GM21360 (cell line): ENCODE measurements around the gene SOX6.
"Not testable (repeated sequence)": the region's sequence is repeated elsewhere in the genome, so short reads cannot be mapped to it uniquely, and the experiment has no call there.

ENCODE experiments used
- ATAC-seq: cut with Tn5 transposase; IDR thresholded peaks from one replicate; pipeline ENCODE4 v1.9.1; 2021; ENCODE audit warnings: mild to moderate bottlenecking, moderate library complexity; ENCODE audit not compliant: unreplicated experiment

Gene SOX6

DNA sequence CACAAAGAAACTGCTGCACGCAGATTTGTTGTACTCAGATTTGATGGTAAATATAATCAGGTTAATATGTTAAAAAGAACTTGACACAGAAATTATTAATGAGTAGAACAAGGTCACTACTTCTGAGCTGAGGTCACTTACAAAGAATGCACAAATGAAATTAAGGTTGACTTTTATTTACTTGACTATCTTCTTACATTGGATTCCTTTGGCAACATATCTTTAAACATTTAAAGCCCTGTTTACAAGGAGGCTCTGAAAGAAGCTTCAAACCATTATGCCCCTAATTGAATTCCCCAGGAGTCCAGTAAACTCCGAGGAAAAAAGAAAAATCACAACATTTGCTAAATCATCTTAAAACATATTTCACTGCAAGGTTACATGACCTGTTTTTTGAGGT is 245.5 kb downstream of the SOX6 start:
- no peak for ATAC-seq

DNA sequence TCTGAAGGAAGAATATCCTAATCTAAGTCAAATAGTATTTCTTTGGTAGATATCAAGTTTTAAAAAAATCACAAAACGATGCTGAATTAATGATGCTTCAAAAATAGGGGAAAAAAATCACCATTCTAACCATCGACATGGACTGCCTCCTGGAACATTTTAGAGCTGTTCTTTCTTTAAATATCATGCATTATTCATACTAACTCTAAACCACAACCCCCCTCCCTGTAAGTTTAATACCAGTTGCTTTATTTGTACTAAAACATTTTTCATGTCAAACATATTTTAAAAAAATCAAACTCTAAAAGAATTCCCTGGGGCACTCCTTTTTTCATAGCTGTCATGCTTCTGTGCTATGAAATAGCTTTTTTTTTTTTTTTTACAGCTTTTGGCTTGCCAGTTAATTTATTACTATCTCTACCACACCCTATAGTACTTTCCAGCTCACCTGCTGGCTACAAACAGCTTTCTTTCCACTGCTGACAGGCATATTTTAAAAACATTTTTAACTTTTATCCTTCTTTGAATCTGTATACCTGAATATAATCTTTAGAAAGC is 256.9 kb downstream of the SOX6 start:
- ATAC-seq: no peak

DNA sequence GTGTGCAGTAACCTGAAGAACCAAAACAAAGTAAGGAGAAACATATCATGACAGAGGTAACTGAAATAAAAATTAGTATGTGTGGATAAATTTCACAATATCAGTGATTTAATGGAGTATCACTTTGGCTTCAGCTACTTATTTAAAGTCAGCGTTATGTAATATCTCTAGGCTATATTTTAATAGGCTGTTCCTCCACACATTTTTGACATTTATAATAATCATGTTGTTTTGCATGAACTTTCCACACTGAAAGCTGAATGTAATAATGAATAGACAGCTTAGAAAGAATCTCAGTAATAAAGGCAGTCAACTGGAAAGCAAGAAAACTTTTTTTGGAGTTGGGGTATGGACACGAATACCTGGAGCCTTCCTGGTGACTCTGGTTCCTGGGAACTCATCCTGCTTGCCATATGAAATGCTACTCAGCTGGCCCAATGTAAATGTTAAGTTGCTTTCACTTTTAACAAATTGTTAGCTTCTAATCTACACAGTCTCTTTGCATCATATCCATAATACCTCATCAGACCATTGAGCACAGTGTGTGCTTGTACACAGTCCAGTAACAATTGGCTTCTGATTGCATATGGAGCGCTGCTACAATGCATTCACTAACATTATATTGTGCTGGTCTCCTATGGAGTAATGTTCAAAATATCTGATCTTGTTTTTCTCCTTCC is 257.7 kb downstream of the SOX6 start:
- ATAC-seq: no peak

DNA sequence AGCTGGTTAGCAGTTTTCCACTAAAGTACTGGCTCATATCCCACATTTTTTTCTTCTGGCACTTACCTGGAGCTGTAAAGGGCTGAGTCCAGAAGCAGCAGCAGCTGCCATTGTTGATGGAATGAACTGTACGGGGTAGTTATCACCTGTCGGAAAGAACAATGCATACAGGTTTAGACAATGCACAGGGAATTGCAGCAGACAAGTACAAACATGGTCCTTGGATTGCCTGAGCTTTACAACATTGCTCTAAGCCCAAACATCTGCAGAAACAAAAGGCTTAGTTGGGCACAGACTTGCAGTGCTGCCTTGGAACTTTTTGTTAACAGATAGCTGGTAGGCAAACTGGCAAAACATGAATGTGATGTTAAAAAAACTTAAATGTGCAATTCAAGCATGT is 258.8 kb downstream of the SOX6 start:
- no peak for ATAC-seq

DNA sequence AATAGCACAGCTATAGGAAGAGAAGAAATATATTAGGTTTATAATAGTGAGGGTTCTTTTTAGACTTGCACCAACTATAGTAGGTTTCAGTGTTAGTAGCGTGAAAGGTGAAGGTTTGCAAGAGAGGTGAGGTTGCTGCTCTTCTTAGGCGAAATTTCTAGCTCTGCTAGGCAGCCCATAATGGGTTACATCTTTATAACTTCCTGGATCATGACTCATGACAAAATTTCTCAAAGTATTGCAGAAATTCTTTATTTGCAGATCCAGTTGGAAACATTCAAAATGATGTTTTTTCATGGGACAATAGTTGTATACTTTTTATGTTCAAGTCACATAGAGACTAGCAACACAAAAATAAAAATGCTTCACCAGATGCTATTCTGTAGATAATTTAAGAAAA is 260.0 kb downstream of the SOX6 start:
- no peak for ATAC-seq

DNA sequence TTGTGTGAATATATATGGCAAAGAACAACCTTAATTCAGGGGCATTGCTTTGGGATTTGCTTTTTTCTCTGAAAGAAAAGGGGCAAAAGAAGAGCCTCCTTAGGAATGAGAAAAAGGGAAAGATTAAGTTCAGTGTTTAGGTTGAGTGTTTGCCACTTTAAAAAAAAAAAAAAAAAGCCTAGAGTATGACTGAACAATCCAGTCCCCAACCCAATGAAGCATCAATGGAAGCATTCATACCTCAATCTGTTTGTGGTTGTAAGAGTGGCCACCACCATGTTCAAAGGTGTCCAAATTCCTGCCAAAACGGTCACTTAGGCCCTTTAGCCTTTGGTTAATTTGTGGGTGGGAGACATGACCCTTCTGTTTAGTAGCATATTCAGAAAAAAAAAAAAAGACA is 260.6 kb downstream of the SOX6 start:
- ATAC-seq: no peak

DNA sequence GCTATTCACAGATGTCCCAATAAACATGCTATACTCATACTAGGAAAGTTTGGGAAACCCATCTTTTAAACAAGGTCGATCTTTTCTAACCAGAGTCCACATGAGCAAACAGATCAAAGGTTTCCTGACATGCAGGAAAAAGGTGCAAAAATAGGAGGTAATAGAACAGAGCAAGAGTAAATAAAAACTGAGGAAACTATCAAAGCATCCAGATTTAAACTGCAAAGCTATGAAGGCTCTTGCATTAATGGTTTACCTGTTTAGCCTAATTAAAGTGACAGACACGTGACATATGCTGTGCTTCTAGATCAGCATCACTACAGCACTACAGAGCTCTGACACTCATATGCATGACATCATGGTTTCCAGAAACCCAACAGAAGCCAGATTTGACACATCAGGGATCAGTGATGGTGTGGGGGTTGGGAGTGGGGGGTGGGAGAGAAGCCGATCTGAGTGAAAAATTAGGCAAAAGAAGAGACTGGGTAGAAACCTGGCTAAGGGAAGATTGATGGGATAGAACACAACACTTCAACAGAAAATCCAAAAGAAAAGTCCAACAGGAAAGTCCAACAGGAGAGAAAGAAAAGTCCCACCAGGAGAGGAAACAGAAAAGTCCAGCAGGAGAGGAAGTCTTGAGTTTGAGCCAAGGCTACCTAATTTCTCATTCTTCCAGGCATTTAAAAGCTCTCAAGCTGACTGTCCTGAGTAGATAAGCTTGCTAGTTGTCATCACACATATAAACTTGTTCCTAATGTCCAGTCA is 262.3 kb downstream of the SOX6 start:
- ATAC-seq: no peak

DNA sequence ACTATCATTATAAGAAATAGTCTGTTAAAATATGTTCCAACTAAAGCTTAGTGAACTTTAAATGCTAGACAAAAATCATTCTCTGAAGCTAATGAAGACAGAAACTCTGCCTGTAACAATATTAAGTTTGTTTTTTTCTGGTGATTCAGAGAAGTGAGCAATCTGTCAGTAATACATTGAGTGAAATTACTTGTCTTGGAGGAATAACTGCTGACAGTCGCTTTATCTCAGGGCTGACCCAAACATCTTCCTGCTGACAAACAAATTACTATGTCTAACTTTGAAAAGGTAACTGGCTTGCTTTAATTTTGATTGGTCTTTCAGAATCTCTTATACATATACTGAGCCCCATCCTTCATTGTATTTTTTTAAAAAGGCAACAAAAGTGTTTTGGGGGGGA is 264.5 kb downstream of the SOX6 start:
- ATAC-seq: no peak

DNA sequence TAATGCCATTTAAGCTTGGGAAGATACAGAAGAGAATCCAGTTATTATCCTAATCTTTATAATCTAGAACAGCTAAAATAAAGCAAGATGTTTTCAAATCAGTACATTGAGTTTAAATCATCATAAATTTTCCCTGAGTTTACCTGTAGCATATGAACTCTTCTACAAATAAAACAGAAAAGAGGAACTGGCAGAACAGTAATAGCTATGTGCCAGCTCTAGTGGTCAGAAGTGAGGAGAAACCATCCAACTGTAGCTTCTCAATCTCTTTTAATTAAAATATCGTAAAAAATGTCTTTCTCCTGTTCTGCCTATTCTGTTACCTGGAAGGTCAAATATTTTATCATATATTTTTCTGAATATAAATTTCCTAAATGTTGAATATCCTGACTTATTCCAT is 266.9 kb downstream of the SOX6 start:
- no peak for ATAC-seq

DNA sequence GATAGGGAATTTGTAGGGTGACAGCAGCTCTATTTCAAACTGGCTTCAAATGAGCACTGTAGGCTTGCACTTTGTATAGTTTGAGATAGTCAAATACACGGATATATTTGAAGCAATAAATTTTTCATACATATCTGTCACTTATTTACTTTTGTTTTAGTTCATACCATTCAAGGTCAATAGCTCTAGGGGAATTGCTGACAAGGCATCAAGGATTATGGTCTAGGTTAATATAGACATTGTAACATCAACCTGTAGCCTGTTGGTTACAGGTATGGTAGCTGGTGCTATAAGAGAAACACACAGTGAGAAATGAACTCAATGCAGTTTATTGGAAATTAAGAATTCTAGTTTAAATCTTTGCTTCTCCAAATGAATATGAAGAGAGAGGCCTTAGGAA is 267.6 kb downstream of the SOX6 start:
- no peak for ATAC-seq

DNA sequence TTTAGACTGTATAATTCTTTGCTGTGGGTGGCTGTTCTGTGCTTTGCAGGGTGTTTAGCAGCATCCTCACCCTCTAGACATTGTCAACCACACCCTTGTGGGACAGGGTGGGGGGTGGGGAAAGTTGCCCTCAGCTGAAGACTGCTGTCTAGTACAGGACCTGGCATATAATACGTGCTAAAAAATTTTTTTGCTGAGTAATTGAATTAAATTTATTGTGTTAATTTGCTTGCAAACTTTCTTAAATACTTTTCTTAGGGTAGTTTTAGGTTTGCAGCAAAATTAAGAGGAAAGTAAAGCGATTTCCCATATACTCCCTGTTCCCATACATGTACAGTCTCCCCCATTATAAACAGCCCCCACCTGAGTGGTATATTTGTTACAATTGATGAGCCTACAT is 268.5 kb downstream of the SOX6 start:
- ATAC-seq: no peak

DNA sequence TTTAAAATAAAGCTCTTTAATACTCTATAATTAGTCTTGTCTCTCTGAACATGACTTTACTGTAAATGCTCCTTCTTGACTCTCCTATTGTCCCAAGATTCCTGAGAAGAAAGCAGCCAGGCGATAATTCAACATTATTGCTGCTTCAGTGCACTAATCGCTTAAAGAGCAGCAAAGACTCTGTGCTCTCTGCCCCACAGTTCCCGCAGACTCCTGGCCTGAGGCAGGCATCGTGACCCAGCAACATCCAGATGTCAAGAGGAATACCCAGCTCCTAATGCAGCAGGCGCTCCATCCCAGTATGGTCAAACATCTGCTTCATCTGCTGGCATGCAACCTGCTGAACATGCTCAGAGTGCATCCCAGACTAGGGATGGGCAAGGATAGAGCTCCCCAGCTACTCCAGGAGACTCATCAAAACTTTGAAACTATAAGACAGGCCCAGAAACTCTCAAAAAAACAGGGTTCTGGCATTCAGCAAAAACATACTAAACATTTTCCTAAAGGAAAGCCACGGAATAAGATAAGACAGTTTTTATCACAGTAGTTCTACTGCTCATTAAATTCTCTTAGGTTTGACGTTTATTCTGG is 270.0 kb downstream of the SOX6 start:
- ATAC-seq: no peak

DNA sequence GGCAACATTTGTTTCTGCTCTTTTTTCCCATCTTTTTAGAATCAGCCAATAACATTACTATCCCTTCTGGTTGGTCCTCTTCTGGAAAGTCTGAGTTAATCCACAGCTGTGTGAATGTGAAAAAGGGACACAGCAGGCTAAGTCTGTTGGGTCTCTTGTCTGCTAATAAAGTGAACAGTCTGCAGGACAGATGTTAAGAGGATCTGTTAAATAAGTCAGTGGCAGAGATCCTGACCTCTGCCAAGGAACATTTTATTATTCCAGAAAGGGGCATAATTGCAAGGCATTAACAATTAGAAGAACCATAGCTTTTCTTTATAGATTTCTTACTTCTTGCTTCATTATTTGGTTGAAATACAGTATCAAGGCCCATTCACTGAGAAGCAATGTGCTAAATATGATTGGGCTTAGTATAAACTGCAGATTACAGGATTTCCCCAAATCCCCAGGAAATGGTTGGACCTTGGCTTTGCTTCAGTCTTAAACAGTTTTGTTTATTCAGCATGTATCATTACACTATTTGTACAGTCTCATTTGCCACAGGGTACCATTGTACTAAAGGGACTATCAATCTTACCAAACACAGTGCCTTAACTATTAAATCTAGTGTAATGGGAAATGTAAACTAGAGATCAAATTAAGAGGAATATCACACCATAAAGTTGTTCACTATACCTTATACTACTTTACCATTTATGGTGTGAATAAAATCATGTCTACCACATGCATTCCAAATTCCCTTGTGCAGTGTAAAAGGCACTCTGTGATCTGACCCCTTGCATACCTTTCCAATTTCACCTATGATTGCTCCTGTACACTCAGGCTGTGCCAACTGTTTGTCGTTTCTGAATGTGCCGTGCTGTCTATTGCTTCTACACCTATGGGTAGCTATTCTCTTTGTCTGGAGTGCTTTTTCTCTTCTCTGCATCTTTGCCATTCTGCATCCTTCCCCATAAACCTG is 274.0 kb downstream of the SOX6 start:
- no peak for ATAC-seq

DNA sequence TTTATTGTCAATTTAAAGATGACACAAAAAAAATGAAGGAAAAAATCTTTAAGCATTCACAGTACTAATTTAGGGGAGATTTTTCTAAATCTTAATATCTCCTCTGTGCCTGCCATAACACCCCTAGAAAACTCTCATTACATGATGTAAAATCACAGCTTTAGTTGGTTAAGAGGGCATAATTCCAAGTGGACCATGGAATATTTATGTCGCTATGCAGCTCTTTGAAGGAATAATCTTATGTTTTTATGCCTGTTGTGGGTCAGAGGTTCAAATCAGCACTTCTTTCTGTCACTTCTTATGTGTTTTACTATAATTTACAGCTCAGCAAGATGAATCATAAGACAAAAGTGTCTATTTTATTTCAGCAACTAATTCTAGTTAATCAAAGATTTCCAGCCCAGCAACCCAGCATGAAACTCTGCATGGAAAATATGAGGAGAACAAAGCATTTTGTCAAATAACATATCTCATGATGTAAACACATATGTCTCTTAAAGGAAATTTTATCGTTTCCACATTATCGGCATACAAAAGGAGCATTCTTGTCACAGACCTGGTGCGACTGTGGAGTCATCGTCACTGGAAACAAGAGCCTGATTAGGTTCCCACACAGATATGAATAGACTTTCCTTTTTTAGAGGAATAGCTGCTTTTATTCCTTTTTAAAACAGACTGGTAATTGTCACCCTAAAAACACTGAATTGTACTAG is 274.8 kb downstream of the SOX6 start:
- ATAC-seq: no peak

DNA sequence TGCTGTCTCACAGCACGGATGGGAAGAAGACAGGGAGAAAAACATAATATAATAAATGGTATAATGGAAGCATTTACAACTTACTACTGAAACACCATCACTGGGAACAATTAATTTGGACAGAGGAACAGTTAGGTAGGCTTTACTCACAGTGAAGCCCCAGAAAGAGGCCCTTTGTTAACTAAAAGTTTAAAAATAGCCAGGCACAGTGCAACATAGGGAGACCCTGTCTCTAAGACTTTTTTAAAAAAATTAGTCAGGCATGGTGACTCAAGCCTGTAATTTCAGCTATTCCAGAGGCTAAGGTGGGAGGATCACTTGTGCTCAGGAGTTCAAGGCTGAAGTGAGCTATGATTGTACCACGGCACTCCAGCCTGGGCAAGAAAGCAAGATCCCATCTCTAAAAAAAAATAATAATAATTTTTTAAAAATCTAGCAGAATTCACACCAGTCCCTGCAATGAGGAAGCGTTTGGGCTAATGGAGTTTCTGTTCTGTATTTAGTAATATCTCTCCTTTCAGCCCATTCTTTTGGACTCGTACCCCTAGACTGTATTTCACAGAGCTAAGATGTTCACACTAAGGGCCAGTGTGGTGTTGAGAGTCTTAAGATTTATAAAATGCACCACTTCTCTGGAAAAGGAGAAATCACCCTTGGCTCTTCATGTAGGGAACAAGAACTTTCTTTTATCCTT is 275.5 kb downstream of the SOX6 start:
- ATAC-seq: no peak

DNA sequence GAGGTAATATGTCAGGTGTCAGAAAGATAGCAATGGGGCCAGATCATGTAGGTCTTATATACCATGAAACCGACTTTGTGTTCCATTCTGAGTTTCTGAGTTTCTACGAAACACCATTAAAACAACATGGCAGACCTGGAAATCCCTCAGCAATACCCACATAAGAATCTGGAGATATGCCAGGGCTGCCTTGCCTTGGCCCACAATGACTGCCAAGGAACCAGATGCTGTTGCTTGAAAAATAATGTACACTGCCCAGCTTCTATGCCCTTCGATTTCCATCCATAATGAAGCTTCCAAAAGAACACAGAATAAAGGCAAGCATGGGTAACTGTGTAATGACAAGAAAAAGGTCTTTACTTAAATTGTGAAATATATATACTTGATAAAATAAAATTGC is 277.4 kb downstream of the SOX6 start:
- no peak for ATAC-seq

DNA sequence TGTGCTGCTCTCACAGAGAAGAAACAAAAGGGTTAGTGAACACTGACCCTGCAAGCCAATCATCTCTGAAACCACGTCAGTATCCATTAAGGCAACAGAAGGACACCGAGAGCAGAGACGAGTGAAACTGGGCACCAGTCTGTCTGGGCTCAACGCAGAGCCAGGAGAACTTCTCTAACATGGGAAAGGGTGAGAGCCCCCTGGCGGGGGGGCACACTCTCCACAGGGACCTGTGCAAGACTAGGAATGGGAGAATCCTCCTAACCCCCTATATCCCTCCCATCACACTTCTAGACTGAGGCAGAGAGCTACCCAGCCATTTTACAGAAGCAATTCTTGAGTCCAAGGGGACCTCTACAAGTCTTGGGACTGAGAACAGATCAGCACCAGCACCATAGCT is 285.8 kb downstream of the SOX6 start:
- ATAC-seq: no peak

DNA sequence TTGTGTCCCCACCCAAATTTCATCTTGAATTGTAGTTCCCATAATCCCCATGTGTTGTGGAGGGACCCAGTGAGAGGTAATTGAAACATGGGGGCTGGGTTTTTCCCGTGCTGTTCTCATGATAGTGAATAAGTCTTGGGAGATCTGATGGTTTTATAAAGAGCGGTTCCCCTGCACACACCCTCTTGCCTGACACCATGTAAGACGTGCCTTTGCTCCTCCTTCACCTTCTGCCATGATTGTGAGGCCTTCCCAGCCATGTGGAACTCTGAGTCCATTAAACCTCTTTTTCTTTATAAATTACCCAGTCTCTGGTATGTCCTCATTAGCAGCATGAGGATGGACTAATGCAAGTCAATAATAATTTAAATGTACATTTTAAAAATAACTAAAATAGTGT is 289.1 kb downstream of the SOX6 start:
- not testable (repeated sequence) for ATAC-seq

DNA sequence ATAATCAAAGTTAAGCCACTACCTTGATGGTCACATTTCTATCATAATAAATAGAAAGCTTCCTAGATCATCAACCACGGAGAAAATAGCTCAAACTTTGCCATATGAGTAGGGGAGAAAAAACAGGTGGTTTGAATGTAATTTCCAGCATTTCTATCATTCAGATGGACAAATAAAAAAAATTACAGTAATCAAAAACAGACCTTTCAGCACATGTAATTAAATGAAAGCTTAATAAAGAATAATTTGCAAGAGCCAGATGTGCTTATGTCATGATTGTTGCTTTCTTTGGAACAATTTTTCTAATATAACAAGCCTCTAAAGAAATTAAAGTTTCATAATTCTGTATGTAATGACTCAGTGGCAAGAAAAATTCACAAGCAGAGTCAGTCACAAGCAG is 297.0 kb downstream of the SOX6 start:
- no peak for ATAC-seq

DNA sequence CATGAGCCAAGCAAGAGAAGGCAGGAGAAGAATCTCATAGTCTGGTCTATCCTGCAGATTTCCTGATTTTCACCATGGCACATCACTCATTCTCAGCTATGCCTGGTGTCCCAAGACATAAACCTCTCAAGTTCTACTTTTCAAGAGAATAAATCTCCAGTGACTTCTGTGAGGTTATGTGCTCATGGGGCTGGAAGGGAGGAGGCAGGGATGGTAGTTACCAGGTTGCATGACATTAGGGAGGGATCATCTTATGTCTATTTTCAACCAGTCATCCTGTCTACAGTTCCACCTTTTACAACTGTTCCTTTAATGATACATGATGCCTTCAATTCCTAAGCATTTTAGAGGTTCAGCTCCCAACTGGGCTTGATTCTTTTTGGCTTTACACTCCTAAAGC is 297.7 kb downstream of the SOX6 start:
- ATAC-seq: no peak
